HepG2 (cell line): ENCODE measurements around the gene SWSAP1. TPM values are rescaled to one million over a fixed set of nuclear protein-coding genes. Genes with fewer than 3 reads are reported as not detected.

Experiments used
- CREM ChIP-seq, 2 experiments: sonication (generic) in 1 of 2; formaldehyde crosslinking in 1 of 2; IDR thresholded peaks; 2 replicates each; pipeline versions ENCODE4 v1.4.0 to v1.6.1; 2016 to 2020; ENCODE audit warnings: antibody characterized with exemption in 1 of 2, mild to moderate bottlenecking in 1 of 2, missing genetic modification reagents in 1 of 2
- MED1 ChIP-seq: sonication (generic); formaldehyde crosslinking; IDR thresholded peaks from 2 replicates; pipeline ENCODE4 v1.4.0; 2020; ENCODE audit warnings: missing genetic modification reagents
- RAD51 ChIP-seq: fragments of 450-650 bp; IDR thresholded peaks from 2 replicates; pipeline ENCODE4 v1.6.1; 2016; ENCODE audit warnings: borderline replicate concordance
- REXO4 ChIP-seq: sonication (generic); formaldehyde crosslinking; IDR thresholded peaks from 2 replicates; pipeline ENCODE4 v1.8.0; 2022; ENCODE audit warnings: missing genetic modification reagents, mild to moderate bottlenecking, borderline replicate concordance
- SRF ChIP-seq: IDR thresholded peaks from 2 replicates; pipeline ENCODE4 v1.6.1; 2011; ENCODE audit warnings: mild to moderate bottlenecking, low read depth, low read length, moderate library complexity
- ZMYM3 ChIP-seq: sonication (generic); formaldehyde crosslinking; IDR thresholded peaks from 2 replicates; pipeline ENCODE4 v1.5.1; 2020; ENCODE audit warnings: mild to moderate bottlenecking, missing genetic modification reagents
- ZNF546 ChIP-seq: sonication (generic); formaldehyde crosslinking; conservative IDR thresholded peaks from 2 replicates; pipeline ENCODE4 v1.8.1; 2023; ENCODE audit warnings: mild to moderate bottlenecking, missing genetic modification reagents
- ZNF557 ChIP-seq: sonication (generic); formaldehyde crosslinking; IDR thresholded peaks from 2 replicates; pipeline ENCODE4 v1.4.0; 2020; ENCODE audit warnings: missing genetic modification reagents
- polyA plus RNA-seq, 8 experiments: library from polyadenylated mRNA; depleted of rRNA in 3 of 8; stranded (reverse) in 7 of 8; unstranded in 1 of 8; fragments of >200 nt; fragmentation: Illumina TruSeq in 4 of 8; extraction: Trizol in 4 of 8; gene quantifications; 2 replicates each; pipeline versions ENCODE4 v1.2.1 to v1.2.3, GENCODE V29; 2011 to 2016; ENCODE audit warnings: low read depth in 4 of 8, missing spikeins in 1 of 8, mixed read lengths in 1 of 8; ENCODE audit not compliant: insufficient read depth in 1 of 8
- total RNA-seq, 5 experiments: library from RNA; depleted of rRNA; stranded (reverse); fragments of >200 nt; fragmentation: Illumina TruSeq; extraction: Trizol; gene quantifications; 2 replicates each; pipeline ENCODE4 v1.2.3, GENCODE V29; 2016; ENCODE audit warnings: low read depth in 1 of 5
- TF ChIP-seq, protein P1 (sequence below): IDR thresholded peaks from 2 replicates; pipeline ENCODE4 v1.6.1; 2016; ENCODE audit warnings: low read depth, borderline replicate concordance
- TF ChIP-seq, protein P2 (sequence below): sonication (generic); formaldehyde crosslinking; IDR thresholded peaks from 2 replicates; pipeline ENCODE4 v1.5.0; 2020; ENCODE audit warnings: missing genetic modification reagents
- TF ChIP-seq, protein P3 (sequence below): sonication (generic); formaldehyde crosslinking; IDR thresholded peaks from 2 replicates; pipeline ENCODE4 v1.4.0; 2020; ENCODE audit warnings: missing genetic modification reagents, borderline replicate concordance
- TF ChIP-seq, protein P4 (sequence below): fragments of 450-650 bp; IDR thresholded peaks from 2 replicates; pipeline ENCODE4 v1.6.1; 2017; ENCODE audit warnings: mild to moderate bottlenecking
- TF ChIP-seq, protein P5 (sequence below): sonication (generic); formaldehyde crosslinking; IDR thresholded peaks from 2 replicates; pipeline ENCODE4 v1.9.0; 2021; ENCODE audit warnings: missing genetic modification reagents, borderline replicate concordance

The SWSAP1 gene
- total and polyA plus RNA-seq, 2 of the 13 experiments (the other 11 are each of a cell fraction or from before 2014, with no cell fraction given) = 2.7 to 3.3 TPM

DNA sequence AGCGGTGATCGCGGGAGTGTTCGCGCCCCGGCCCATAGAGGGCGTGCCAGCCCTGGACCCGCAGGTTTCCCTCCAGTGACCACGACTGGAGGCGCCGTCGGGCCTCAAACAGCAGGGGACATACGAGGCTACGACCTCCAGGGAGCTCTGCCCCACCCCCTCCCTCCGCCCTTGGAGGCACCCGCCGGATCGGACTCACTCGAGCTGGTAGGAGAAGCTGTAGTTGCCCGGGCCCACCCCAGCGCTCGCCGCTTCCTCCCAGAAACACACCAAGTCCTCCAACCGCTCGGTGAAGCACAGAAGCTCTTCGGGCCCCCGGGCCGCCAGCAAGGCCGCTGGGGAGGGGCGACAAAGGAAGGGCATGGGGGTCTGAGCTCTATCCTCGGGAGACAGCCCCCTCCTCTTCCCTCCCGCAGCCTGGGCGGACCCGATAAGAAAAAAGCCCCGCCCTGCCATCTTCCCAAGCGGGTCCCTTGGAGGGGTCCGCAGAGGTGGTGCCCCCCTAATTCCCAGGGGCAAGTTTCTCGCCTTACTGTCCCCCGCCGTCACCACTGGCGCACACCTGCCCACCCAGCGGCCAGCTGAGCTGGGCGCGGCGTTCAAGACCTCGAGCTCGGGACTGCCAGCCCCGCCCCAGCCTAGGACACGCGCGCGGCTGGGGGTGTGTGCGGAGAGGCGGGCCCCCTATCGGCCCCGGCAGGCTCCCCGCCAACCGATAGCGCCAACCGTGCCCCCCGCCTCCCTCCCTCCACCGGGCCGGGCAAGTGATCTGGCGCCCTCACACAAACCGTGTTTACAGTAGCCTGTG is 8.6 kb downstream of the SWSAP1 start (continued):
- TF ChIP-seq ZNF546 (CRISPR knock-in tag) (no peak), ZNF557 (CRISPR knock-in tag) (no peak), SRF (no peak), CREM (IDR thresholded peaks at IDR 0.05) (no peak; the same call in 1 of the 2 replicates), CREM (CRISPR knock-in tag; IDR thresholded peaks at IDR 0.05) (no peak), REXO4 (CRISPR knock-in tag) (no peak), ZMYM3 (peak; percentile 56), MED1 (CRISPR knock-in tag) (0 out of 2 replicates have a peak, but pooled peaks have one; percentile 18), RAD51 (no peak)
- TF ChIP-seq, protein P1, sequence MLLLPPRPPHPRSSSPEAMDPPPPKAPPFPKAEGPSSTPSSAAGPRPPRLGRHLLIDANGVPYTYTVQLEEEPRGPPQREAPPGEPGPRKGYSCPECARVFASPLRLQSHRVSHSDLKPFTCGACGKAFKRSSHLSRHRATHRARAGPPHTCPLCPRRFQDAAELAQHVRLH = peak; percentile 80; the same call in 1 of the 2 replicates
- TF ChIP-seq, protein P2, sequence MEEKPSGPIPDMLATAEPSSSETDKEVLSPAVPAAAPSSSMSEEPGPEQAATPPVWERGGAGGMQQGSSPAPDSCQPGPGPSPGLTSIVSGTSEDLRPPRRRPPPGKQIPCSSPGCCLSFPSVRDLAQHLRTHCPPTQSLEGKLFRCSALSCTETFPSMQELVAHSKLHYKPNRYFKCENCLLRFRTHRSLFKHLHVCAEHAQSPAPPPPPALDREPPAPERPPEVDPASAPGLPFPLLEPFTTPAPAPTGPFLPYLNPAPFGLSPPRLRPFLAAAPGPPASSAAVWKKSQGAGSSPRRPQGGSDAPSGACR (CRISPR knock-in tag) = 0 out of 2 replicates have a peak, but pooled peaks have one; percentile 31
- TF ChIP-seq, protein P3, sequence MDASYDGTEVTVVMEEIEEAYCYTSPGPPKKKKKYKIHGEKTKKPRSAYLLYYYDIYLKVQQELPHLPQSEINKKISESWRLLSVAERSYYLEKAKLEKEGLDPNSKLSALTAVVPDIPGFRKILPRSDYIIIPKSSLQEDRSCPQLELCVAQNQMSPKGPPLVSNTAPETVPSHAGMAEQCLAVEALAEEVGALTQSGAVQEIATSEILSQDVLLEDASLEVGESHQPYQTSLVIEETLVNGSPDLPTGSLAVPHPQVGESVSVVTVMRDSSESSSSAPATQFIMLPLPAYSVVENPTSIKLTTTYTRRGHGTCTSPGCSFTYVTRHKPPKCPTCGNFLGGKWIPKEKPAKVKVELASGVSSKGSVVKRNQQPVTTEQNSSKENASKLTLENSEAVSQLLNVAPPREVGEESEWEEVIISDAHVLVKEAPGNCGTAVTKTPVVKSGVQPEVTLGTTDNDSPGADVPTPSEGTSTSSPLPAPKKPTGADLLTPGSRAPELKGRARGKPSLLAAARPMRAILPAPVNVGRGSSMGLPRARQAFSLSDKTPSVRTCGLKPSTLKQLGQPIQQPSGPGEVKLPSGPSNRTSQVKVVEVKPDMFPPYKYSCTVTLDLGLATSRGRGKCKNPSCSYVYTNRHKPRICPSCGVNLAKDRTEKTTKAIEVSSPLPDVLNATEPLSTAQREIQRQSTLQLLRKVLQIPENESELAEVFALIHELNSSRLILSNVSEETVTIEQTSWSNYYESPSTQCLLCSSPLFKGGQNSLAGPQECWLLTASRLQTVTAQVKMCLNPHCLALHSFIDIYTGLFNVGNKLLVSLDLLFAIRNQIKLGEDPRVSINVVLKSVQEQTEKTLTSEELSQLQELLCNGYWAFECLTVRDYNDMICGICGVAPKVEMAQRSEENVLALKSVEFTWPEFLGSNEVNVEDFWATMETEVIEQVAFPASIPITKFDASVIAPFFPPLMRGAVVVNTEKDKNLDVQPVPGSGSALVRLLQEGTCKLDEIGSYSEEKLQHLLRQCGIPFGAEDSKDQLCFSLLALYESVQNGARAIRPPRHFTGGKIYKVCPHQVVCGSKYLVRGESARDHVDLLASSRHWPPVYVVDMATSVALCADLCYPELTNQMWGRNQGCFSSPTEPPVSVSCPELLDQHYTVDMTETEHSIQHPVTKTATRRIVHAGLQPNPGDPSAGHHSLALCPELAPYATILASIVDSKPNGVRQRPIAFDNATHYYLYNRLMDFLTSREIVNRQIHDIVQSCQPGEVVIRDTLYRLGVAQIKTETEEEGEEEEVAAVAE (CRISPR knock-in tag) = 0 out of 2 replicates have a peak, but pooled peaks have one; percentile 37
- TF ChIP-seq, protein P4, sequence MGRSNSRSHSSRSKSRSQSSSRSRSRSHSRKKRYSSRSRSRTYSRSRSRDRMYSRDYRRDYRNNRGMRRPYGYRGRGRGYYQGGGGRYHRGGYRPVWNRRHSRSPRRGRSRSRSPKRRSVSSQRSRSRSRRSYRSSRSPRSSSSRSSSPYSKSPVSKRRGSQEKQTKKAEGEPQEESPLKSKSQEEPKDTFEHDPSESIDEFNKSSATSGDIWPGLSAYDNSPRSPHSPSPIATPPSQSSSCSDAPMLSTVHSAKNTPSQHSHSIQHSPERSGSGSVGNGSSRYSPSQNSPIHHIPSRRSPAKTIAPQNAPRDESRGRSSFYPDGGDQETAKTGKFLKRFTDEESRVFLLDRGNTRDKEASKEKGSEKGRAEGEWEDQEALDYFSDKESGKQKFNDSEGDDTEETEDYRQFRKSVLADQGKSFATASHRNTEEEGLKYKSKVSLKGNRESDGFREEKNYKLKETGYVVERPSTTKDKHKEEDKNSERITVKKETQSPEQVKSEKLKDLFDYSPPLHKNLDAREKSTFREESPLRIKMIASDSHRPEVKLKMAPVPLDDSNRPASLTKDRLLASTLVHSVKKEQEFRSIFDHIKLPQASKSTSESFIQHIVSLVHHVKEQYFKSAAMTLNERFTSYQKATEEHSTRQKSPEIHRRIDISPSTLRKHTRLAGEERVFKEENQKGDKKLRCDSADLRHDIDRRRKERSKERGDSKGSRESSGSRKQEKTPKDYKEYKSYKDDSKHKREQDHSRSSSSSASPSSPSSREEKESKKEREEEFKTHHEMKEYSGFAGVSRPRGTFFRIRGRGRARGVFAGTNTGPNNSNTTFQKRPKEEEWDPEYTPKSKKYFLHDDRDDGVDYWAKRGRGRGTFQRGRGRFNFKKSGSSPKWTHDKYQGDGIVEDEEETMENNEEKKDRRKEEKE = no peak
- TF ChIP-seq, protein P5, sequence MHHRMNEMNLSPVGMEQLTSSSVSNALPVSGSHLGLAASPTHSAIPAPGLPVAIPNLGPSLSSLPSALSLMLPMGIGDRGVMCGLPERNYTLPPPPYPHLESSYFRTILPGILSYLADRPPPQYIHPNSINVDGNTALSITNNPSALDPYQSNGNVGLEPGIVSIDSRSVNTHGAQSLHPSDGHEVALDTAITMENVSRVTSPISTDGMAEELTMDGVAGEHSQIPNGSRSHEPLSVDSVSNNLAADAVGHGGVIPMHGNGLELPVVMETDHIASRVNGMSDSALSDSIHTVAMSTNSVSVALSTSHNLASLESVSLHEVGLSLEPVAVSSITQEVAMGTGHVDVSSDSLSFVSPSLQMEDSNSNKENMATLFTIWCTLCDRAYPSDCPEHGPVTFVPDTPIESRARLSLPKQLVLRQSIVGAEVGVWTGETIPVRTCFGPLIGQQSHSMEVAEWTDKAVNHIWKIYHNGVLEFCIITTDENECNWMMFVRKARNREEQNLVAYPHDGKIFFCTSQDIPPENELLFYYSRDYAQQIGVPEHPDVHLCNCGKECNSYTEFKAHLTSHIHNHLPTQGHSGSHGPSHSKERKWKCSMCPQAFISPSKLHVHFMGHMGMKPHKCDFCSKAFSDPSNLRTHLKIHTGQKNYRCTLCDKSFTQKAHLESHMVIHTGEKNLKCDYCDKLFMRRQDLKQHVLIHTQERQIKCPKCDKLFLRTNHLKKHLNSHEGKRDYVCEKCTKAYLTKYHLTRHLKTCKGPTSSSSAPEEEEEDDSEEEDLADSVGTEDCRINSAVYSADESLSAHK = no peak
